ENCODE data around the gene NEUROD1. TPM values are rescaled to one million over a fixed set of nuclear protein-coding genes. Genes with fewer than 3 reads are reported as not detected.

The NEUROD1 gene
- total RNA-seq, 1 donor from 2014 or later: not detected

DNA sequence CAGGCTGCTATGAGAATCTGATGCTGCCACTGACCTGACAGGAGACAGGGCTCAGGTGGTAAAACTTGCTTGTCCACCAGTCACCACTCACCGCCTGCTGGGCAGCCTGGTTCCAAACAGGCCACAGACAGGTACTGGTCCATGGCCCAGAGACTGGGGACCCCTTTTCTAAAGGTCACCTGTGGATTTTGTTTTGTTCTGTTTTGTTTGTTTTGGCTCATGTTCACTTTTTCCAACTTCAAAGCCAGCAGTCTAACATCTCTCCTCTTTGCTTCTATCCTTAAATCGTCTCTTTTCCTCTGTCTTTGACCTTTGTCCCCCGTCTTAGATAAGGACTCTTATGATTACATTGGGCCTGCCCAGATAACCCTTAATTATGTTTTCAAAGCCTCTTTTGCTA, 20.1 kb downstream of the NEUROD1 start:
- H3K27me3 ChIP-seq (ENCODE audit: control insufficient read depth, insufficient read depth, low read length): peaks cover 14% of the 10 kb centered on the region

DNA sequence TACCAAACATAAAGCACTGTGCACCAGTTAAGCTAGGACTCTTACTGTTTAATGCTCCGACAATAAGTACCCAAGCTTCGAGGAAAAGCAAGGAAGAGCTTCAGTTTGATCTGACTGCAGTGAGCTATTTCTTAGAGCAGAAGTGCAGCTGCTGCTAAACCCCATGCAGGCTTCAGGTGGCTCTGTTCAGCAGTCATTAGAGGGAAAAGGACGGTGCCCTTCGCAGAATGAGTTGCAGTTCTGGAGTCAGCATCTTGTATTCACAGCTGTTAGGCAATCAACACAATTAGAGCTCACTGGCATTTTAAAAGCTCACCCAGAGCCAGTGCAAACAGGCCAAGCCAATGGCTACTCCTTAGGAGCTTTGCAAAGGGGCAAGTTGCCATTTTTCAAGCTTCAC, 21.9 kb downstream of the NEUROD1 start:
- H3K27me3 ChIP-seq (ENCODE audit: control insufficient read depth, insufficient read depth, low read length): peaks cover 14% of the 10 kb centered on the region
- TF ChIP-seq, protein P1, sequence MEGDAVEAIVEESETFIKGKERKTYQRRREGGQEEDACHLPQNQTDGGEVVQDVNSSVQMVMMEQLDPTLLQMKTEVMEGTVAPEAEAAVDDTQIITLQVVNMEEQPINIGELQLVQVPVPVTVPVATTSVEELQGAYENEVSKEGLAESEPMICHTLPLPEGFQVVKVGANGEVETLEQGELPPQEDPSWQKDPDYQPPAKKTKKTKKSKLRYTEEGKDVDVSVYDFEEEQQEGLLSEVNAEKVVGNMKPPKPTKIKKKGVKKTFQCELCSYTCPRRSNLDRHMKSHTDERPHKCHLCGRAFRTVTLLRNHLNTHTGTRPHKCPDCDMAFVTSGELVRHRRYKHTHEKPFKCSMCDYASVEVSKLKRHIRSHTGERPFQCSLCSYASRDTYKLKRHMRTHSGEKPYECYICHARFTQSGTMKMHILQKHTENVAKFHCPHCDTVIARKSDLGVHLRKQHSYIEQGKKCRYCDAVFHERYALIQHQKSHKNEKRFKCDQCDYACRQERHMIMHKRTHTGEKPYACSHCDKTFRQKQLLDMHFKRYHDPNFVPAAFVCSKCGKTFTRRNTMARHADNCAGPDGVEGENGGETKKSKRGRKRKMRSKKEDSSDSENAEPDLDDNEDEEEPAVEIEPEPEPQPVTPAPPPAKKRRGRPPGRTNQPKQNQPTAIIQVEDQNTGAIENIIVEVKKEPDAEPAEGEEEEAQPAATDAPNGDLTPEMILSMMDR (IDR thresholded peaks at IDR 0.05; ENCODE audit: insufficient read depth, low read length, severe bottlenecking): no peak
- no peaks in the 10 kb centered on the region for H3K36me3 ChIP-seq (ENCODE audit: control insufficient read depth, insufficient read depth, low read length)
- H3K4me3 ChIP-seq (ENCODE audit: low read depth, low read length): no peak overlapping the region
- no peak for DNase-seq (ENCODE audit: low read depth)
- no peak for FAIRE-seq

More for the DNA sequence above, 20.1 kb downstream of the NEUROD1 start:
- TF ChIP-seq, protein P1 (IDR thresholded peaks at IDR 0.05; ENCODE audit: insufficient read depth, low read length, severe bottlenecking): no peak
- no peak overlapping the region for H3K4me3 ChIP-seq (ENCODE audit: low read depth, low read length)
- FAIRE-seq (no peak), DNase-seq (ENCODE audit: low read depth) (no peak)
- no peaks in the 10 kb centered on the region for H3K36me3 ChIP-seq (ENCODE audit: control insufficient read depth, insufficient read depth, low read length)

DNA sequence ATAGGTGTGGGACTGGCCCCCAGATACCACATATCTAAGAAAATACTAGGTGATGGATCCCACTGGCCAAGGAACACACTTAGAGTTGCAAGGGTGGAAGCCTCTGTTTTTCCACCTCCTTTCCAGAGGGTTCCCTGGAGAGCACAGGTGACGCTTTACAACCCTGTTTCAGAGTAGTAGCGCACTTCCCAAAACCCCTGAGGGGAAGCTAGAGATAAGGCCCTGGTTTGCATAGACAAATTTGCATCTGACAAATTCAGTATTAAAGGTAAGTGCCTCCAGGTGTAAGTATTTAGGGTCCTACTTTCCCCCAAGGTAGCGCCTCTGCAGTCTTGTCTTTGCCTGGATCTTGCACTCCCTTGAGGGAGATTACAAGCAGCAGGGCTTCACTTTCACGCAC, 22.9 kb downstream of the NEUROD1 start:
- Histone ChIP-seq H3K36me3 (ENCODE audit: control insufficient read depth, insufficient read depth, low read length) (no peaks in the 10 kb centered on the region), H3K4me3 (ENCODE audit: low read depth, low read length) (no peak overlapping the region), H3K27me3 (ENCODE audit: control insufficient read depth, insufficient read depth, low read length) (peaks cover 14% of the 10 kb centered on the region)
- FAIRE-seq (no peak), DNase-seq (ENCODE audit: low read depth) (no peak)
- TF ChIP-seq, protein P1 (IDR thresholded peaks at IDR 0.05; ENCODE audit: insufficient read depth, low read length, severe bottlenecking): no peak

DNA sequence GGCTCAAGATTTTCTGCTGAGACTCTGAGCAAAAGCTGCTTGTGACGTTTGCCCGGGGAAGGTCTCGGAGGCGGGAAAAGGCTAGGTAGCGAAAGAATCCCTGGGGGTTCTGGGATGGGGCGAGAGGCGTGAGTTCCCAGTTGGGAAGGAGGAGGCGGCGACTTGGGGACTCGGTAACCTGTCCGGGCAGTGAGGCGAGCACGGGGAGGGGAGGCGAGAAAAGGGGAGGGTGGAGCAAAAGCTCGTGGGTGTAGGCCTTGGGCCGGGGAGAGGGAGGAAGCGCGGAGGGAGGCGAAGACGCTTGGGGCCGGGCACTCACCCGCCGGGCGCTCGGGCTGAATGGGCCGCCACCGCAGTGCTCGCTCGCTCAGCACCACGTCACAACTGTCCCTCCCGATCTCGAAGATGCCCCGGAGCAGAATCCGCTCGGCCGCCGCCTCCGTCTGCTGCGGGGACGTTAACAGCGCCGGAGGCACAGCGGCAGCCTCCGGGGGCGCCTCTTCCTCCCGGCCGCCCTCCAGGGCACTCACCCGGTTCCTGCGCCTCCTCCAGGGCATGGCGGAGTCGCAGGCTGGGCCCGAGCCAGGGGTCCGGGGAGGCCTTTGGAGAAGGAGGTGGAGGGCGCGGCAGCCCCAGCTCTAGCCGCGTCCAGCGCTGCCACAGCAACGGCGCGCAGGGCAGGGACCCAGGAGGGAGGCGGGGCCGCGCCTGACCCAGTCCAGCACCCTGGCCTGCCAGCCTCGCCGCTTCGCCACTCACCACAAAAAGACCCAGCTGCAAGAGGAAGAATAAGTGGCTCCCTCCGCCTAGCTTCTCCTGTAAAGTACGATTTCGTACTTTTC, 23.6 kb downstream of the NEUROD1 start, which contains the start of gene CERKL:
CERKL (minus strand) TSS at position 656 of the 842 bp plus-strand sequence; CDS start at position 557, 99 bp downstream.
- DNase-seq (ENCODE audit: low read depth) (peak; percentile 21), FAIRE-seq (no peak)
- Histone ChIP-seq H3K27me3 (ENCODE audit: control insufficient read depth, insufficient read depth, low read length) (peaks cover 14% of the 10 kb centered on the region), H3K36me3 (ENCODE audit: control insufficient read depth, insufficient read depth, low read length) (no peaks in the 10 kb centered on the region), H3K4me3 (ENCODE audit: low read depth, low read length) (peak within 1 kb of the TSS; percentile 32)
- TF ChIP-seq, protein P1 (IDR thresholded peaks at IDR 0.05; ENCODE audit: insufficient read depth, low read length, severe bottlenecking): no peak

DNA sequence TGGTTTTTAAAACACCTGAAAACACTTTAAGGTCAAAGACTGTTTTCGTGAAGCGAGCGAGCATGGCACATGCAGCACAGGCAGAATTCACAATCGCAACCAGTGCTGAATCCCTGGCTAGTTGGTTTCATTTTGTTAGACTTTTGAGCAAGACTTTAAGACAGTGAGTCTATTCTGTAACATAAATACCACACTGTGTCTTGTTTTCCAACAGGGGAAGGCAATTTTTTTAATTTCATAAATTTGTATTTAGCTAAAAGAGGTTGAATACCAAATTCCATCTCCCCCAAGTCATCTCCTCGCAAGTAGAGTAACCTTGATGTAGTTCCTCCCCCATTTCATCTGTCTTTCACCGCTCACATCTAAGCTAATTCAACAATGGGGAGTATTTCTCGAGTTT, 24.8 kb downstream of the NEUROD1 start:
- DNase-seq (ENCODE audit: low read depth) (no peak), FAIRE-seq (no peak)
- H3K4me3 ChIP-seq (ENCODE audit: low read depth, low read length): no peak overlapping the region
- H3K36me3 ChIP-seq (ENCODE audit: control insufficient read depth, insufficient read depth, low read length): no peaks in the 10 kb centered on the region
- H3K27me3 ChIP-seq (ENCODE audit: control insufficient read depth, insufficient read depth, low read length): peaks cover 14% of the 10 kb centered on the region
- TF ChIP-seq, protein P1 (IDR thresholded peaks at IDR 0.05; ENCODE audit: insufficient read depth, low read length, severe bottlenecking): no peak

All from bronchial epithelial cell (primary cell).